Measurements from ENCODE around the gene MYRF. TPM values are rescaled to one million over a fixed set of nuclear protein-coding genes. Genes with fewer than 3 reads are reported as not detected.

MYRF gene
- total RNA-seq, 4 donors from 2014 or later = 0.09 to 0.95 (median 0.22) TPM; not detected in 1

GRCh38 chr11:61795459-61795858 is 43.0 kb downstream of the MYRF start:
- DNase-seq = no peak
- WGBS, 2 donors = 82 to 100% methylated on average over 2 to 12 of the region's 12 CpGs
- TF ChIP-seq CTCF (IDR thresholded peaks at IDR 0.05) (no peak), POLR2A (IDR thresholded peaks at IDR 0.05) (no peak)
- no peak overlapping the region for H3K4me3 ChIP-seq
- H3K36me3 ChIP-seq = peaks cover 0 to 12% (median 0%) of the 10 kb centered on the region in 3 donors
- no peak overlapping the region for H3K27ac ChIP-seq
- H3K27me3 ChIP-seq = no peaks in the 10 kb centered on the region
- no peaks in the 10 kb centered on the region for H3K9me3 ChIP-seq
- intact Hi-C loops (cut with DNase I) = loop anchor here (5.0 to 10.0 kb wide), 2 partner anchors 152 to 309 kb away; no protein-coding TSS in a partner anchor
- peaks cover 12 to 38% (median 20%) of the 10 kb centered on the region in 3 donors for H3K4me1 ChIP-seq

GRCh38 chr11:61795876-61796526 is 43.6 kb downstream of the MYRF start:
- no peak for DNase-seq

GRCh38 chr11:61797263-61797944 is 45.0 kb downstream of the MYRF start:
- H3K27ac ChIP-seq = peak overlapping the region in 1 of 4 donors; percentile 9
- peak; percentile 78 to 91 (median 86) for TF ChIP-seq CTCF (IDR thresholded peaks at IDR 0.05)
- TF ChIP-seq POLR2A (IDR thresholded peaks at IDR 0.05) = no peak
- no peak for DNase-seq

More at GRCh38 chr11:61795876-61796526, 43.6 kb downstream of the MYRF start:
- H3K36me3 ChIP-seq = peaks cover 0 to 11% (median 0%) of the 10 kb centered on the region in 3 donors
- H3K4me1 ChIP-seq = peaks cover 12 to 35% (median 20%) of the 10 kb centered on the region in 3 donors
- TF ChIP-seq POLR2A (IDR thresholded peaks at IDR 0.05) = no peak
- TF ChIP-seq CTCF (IDR thresholded peaks at IDR 0.05) = no peak
- no peak overlapping the region for H3K27ac ChIP-seq
- WGBS, 2 donors = 89 to 95% methylated on average over 13 to 15 of the region's 18 CpGs
- H3K27me3 ChIP-seq = no peaks in the 10 kb centered on the region
- intact Hi-C loops (cut with DNase I) = loop anchor here (5.0 to 10.0 kb wide), 2 partner anchors 151 to 309 kb away; no protein-coding TSS in a partner anchor
- no peak overlapping the region for H3K4me3 ChIP-seq
- no peaks in the 10 kb centered on the region for H3K9me3 ChIP-seq

GRCh38 chr11:61799665-61800284 is 47.3 kb downstream of the MYRF start:
- Histone ChIP-seq H3K9me3 (no peaks in the 10 kb centered on the region), H3K27me3 (no peaks in the 10 kb centered on the region), H3K36me3 (peaks cover 0 to 34% (median 0%) of the 10 kb centered on the region in 3 donors), H3K4me3 (no peak overlapping the region), H3K4me1 (peaks cover 0 to 11% (median 0%) of the 10 kb centered on the region in 3 donors), H3K27ac (no peak overlapping the region)
- TF ChIP-seq CTCF (IDR thresholded peaks at IDR 0.05) (no peak), POLR2A (IDR thresholded peaks at IDR 0.05) (no peak)
- intact Hi-C loops (cut with DNase I) = loop anchor here (5.0 to 10.0 kb wide), 3 partner anchors 88 to 305 kb away; no protein-coding TSS in a partner anchor
- DNase-seq = no peak
- 93 to 97% methylated on average over 2 of the region's 2 CpGs for WGBS, 2 donors

More at GRCh38 chr11:61797263-61797944, 45.0 kb downstream of the MYRF start:
- Histone ChIP-seq H3K36me3 (peaks cover 0 to 19% (median 0%) of the 10 kb centered on the region in 3 donors), H3K4me3 (no peak overlapping the region), H3K4me1 (peaks cover 8 to 25% (median 11%) of the 10 kb centered on the region in 3 donors), H3K9me3 (no peaks in the 10 kb centered on the region), H3K27me3 (no peaks in the 10 kb centered on the region)
- WGBS, 2 donors = 32 to 33% methylated on average over 3 of the region's 3 CpGs
- intact Hi-C loops (cut with DNase I) = loop anchor here (5.0 to 10.0 kb wide), 2 partner anchors 150 to 307 kb away; no protein-coding TSS in a partner anchor
